HEK293 (cell line): ENCODE results near the gene LUZP2.

Source experiments
- CTCF ChIA-PET: fragments of 350-600 bp; formaldehyde crosslinking; extraction: SDS; loops from one replicate; lab custom pipeline; 2021; ENCODE audit warnings: antibody characterized with exemption; lab: Yijun Ruan, JAX
- POLR2A ChIA-PET: fragments of 300-600 bp; formaldehyde crosslinking; extraction: SDS; loops from one replicate; lab custom pipeline; 2020; ENCODE audit warnings: antibody characterized with exemption, inconsistent platforms; lab: Yijun Ruan, JAX
- H3K27ac ChIP-seq: fragments of 200-500 bp; sonication (Bioruptor generic); 2 replicates; pipeline ENCODE4 v1.5.1; 2014; ENCODE audit warnings: low read depth, low read length, control low read depth, inconsistent platforms; ENCODE audit errors: extremely low read depth
- H3K36me3 ChIP-seq, 2 experiments: fragments of 200-500 bp in 1 of 2; sonication (Bioruptor generic) in 1 of 2; 1 replicate in 1 of 2; 2 replicates in 1 of 2; pipeline ENCODE4 v1.5.1; 2014 to 2017; ENCODE audit warnings: inconsistent platforms in 2 of 2, low read length in 2 of 2; ENCODE audit not compliant: control insufficient read depth in 2 of 2, insufficient read depth in 1 of 2
- H3K4me1 ChIP-seq: fragments of 200-500 bp; sonication (Bioruptor generic); 2 replicates; pipeline ENCODE4 v1.5.1; 2014; ENCODE audit warnings: mild to moderate bottlenecking, low read length, inconsistent platforms; ENCODE audit not compliant: control insufficient read depth, insufficient read depth
- H3K4me3 ChIP-seq: 2 replicates; pipeline ENCODE4 v1.5.1; 2011; ENCODE audit warnings: low read depth, mild to moderate bottlenecking, control low read depth, low read length, moderate library complexity
- H3K9me3 ChIP-seq: fragments of 200-500 bp; sonication (Bioruptor generic); 2 replicates; pipeline ENCODE4 v1.5.1; 2014; ENCODE audit warnings: low read depth, low read length, inconsistent platforms; ENCODE audit not compliant: control insufficient read depth, insufficient read depth
- EGR2 ChIP-seq: fragments of 450-650 bp; formaldehyde crosslinking; IDR thresholded peaks from 2 replicates; pipeline ENCODE4 v1.5.1; 2016; ENCODE audit warnings: low read depth, missing biosample characterization, missing genetic modification characterization
- HOXC10 ChIP-seq: sonication (generic); formaldehyde crosslinking; IDR thresholded peaks from 2 replicates; pipeline ENCODE4 v1.8.1; 2023; ENCODE audit warnings: mild to moderate bottlenecking, missing genetic modification reagents
- MZF1 ChIP-seq: fragments of 450-650 bp; formaldehyde crosslinking; IDR thresholded peaks from 2 replicates; pipeline ENCODE4 v1.5.1; 2017; ENCODE audit warnings: missing biosample characterization, missing genetic modification characterization, borderline replicate concordance
- ZBTB1 ChIP-seq: fragments of 450-650 bp; formaldehyde crosslinking; IDR thresholded peaks from 2 replicates; pipeline ENCODE4 v1.5.1; 2016; ENCODE audit warnings: missing biosample characterization, missing genetic modification characterization
- ZBTB7A ChIP-seq: fragments of 450-650 bp; formaldehyde crosslinking; IDR thresholded peaks from 2 replicates; pipeline ENCODE4 v1.5.1; 2016; ENCODE audit warnings: low read depth, missing biosample characterization, missing genetic modification characterization
- ZNF132 ChIP-seq: fragments of 450-650 bp; formaldehyde crosslinking; IDR thresholded peaks from 2 replicates; pipeline ENCODE4 v1.5.1; 2017; ENCODE audit warnings: missing biosample characterization, missing genetic modification characterization, borderline replicate concordance
- ZNF221 ChIP-seq: fragments of 450-650 bp; formaldehyde crosslinking; IDR thresholded peaks from 2 replicates; pipeline ENCODE4 v1.5.1; 2017; ENCODE audit warnings: missing biosample characterization, missing genetic modification characterization, borderline replicate concordance
- ZNF274 ChIP-seq, 2 experiments: fragments of 200-500 bp in 1 of 2; fragments of 450-650 bp in 1 of 2; sonication (Bioruptor generic) in 1 of 2; formaldehyde crosslinking in 1 of 2; IDR thresholded peaks; 2 replicates each; pipeline versions ENCODE4 v1.5.1 to v1.6.1; 2014 to 2016; ENCODE audit warnings: borderline replicate concordance in 1 of 2, inconsistent platforms in 1 of 2, low read length in 1 of 2, missing biosample characterization in 1 of 2, missing genetic modification characterization in 1 of 2
- ZNF433 ChIP-seq: fragments of 450-650 bp; formaldehyde crosslinking; IDR thresholded peaks from 2 replicates; pipeline ENCODE4 v1.5.1; 2016; ENCODE audit warnings: missing biosample characterization, missing genetic modification characterization, low read depth
- ZNF544 ChIP-seq: fragments of 450-650 bp; formaldehyde crosslinking; IDR thresholded peaks from 2 replicates; pipeline ENCODE4 v1.5.0; 2017; ENCODE audit warnings: missing biosample characterization, missing genetic modification characterization
- ZNF549 ChIP-seq: fragments of 450-650 bp; IDR thresholded peaks from 2 replicates; pipeline ENCODE4 v1.5.1; 2018; ENCODE audit warnings: missing biosample characterization, missing genetic modification characterization, mild to moderate bottlenecking, inconsistent platforms, moderate library complexity
- ZNF621 ChIP-seq: fragments of 450-650 bp; formaldehyde crosslinking; IDR thresholded peaks from 2 replicates; pipeline ENCODE4 v1.5.1; 2017; ENCODE audit warnings: missing biosample characterization, missing genetic modification characterization
- TF ChIP-seq, protein P1 (sequence below): fragments of 450-650 bp; formaldehyde crosslinking; IDR thresholded peaks from 2 replicates; pipeline ENCODE4 v1.5.1; 2016; ENCODE audit warnings: missing biosample characterization, missing genetic modification characterization
- TF ChIP-seq, protein P2 (sequence below): fragments of 450-650 bp; IDR thresholded peaks from 2 replicates; pipeline ENCODE4 v1.5.1; 2018; ENCODE audit warnings: missing biosample characterization, mild to moderate bottlenecking, missing genetic modification characterization
- TF ChIP-seq, protein P3 (sequence below): fragments of 450-650 bp; formaldehyde crosslinking; IDR thresholded peaks from 2 replicates; pipeline ENCODE4 v1.5.1; 2016; ENCODE audit warnings: missing biosample characterization, missing genetic modification characterization
- TF ChIP-seq, protein P4 (sequence below): fragments of 450-650 bp; formaldehyde crosslinking; IDR thresholded peaks from 2 replicates; pipeline ENCODE4 v1.5.1; 2017; ENCODE audit warnings: missing biosample characterization, missing genetic modification characterization
- TF ChIP-seq, protein P5 (sequence below): fragments of 450-650 bp; formaldehyde crosslinking; IDR thresholded peaks from 2 replicates; pipeline ENCODE4 v1.5.1; 2016; ENCODE audit warnings: missing biosample characterization, missing genetic modification characterization
- TF ChIP-seq, protein P6 (sequence below): fragments of 450-650 bp; formaldehyde crosslinking; IDR thresholded peaks from 2 replicates; pipeline ENCODE4 v1.5.1; 2016; ENCODE audit warnings: missing biosample characterization, missing genetic modification characterization
- TF ChIP-seq, protein P7 (sequence below): IDR thresholded peaks from 2 replicates; pipeline ENCODE4 v1.6.1; 2011; ENCODE audit warnings: mild to moderate bottlenecking, low read depth, low read length, borderline replicate concordance

LUZP2 gene

DNA sequence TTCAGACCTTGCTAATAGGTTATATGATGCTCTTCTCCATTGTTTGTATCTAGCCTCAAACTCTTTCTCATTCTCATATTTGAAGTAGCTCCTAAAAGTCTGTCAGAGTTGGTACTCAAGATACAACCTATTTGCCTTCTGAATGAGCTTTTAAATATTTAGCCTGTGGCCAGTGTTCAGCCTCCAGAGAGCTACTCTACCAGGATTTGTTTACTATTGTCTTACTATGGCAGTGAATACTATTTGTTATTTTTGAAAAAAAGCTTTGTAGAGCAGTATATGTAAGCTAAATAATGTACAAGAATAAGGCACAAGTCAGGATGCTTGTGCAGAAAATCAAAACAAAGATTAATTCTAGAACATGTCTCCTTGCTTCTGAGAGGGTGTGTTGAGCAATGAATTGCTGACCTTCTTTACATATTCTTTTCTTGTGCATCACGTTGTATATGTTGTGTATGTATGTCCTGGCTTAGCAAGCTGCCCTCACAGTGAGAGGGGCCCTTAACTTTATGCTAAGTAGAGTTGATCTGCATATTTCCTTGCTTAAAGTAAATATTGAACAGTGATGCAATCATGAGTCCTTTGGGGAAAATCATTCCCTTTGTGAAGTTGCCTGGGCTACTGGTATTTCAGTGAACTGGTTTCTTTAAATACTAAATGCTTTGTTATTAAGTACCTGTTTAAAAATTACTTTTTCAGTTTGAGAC, 438.0 kb downstream of the LUZP2 start:
- no peaks in the 10 kb centered on the region for H3K4me1 ChIP-seq
- no peak for TF ChIP-seq ZNF433 (tag by site-specific recombination)
- TF ChIP-seq, protein P1, sequence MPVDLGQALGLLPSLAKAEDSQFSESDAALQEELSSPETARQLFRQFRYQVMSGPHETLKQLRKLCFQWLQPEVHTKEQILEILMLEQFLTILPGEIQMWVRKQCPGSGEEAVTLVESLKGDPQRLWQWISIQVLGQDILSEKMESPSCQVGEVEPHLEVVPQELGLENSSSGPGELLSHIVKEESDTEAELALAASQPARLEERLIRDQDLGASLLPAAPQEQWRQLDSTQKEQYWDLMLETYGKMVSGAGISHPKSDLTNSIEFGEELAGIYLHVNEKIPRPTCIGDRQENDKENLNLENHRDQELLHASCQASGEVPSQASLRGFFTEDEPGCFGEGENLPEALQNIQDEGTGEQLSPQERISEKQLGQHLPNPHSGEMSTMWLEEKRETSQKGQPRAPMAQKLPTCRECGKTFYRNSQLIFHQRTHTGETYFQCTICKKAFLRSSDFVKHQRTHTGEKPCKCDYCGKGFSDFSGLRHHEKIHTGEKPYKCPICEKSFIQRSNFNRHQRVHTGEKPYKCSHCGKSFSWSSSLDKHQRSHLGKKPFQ (tag by site-specific recombination), result no peak
- TF ChIP-seq, protein P2, sequence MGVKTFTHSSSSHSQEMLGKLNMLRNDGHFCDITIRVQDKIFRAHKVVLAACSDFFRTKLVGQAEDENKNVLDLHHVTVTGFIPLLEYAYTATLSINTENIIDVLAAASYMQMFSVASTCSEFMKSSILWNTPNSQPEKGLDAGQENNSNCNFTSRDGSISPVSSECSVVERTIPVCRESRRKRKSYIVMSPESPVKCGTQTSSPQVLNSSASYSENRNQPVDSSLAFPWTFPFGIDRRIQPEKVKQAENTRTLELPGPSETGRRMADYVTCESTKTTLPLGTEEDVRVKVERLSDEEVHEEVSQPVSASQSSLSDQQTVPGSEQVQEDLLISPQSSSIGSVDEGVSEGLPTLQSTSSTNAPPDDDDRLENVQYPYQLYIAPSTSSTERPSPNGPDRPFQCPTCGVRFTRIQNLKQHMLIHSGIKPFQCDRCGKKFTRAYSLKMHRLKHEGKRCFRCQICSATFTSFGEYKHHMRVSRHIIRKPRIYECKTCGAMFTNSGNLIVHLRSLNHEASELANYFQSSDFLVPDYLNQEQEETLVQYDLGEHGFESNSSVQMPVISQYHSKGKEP (tag by site-specific recombination), result no peak
- no peak for TF ChIP-seq ZBTB1 (tag by site-specific recombination)
- no peak for TF ChIP-seq ZNF549 (tag by site-specific recombination)
- H3K36me3 ChIP-seq, result no peaks in the 10 kb centered on the region
- ChIA-PET POLR2A (no interaction called here), CTCF (no interaction called here)
- no peak overlapping the region for H3K4me3 ChIP-seq
- H3K27ac ChIP-seq, result no peak overlapping the region
- H3K9me3 ChIP-seq, result no peaks in the 10 kb centered on the region

DNA sequence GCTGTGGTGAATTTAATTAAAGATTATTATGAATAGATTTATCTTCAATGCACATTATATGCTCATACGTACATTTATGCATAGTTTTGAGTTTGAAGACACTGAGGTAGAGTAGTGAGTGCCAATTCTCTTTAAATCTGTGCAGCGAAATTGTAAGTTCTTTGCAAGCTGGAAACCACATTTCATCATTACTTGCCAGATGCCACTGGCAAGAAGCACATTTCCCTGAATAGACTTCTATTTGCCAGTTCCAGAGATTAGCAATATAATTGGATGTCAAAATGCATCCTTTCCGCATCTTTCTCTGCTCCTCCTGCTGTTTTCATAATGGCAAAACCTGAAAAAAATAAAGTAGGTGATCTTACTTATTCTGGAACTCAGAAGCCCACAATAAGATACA, 448.0 kb downstream of the LUZP2 start:
- Histone ChIP-seq H3K27ac (no peak overlapping the region), H3K4me3 (no peak overlapping the region), H3K4me1 (no peaks in the 10 kb centered on the region), H3K9me3 (no peaks in the 10 kb centered on the region), H3K36me3 (no peaks in the 10 kb centered on the region)
- ChIA-PET CTCF (no interaction called here), POLR2A (no interaction called here)
- no peak for TF ChIP-seq ZNF544 (tag by site-specific recombination)
- no peak for TF ChIP-seq ZNF621 (tag by site-specific recombination)
- TF ChIP-seq, protein P3, sequence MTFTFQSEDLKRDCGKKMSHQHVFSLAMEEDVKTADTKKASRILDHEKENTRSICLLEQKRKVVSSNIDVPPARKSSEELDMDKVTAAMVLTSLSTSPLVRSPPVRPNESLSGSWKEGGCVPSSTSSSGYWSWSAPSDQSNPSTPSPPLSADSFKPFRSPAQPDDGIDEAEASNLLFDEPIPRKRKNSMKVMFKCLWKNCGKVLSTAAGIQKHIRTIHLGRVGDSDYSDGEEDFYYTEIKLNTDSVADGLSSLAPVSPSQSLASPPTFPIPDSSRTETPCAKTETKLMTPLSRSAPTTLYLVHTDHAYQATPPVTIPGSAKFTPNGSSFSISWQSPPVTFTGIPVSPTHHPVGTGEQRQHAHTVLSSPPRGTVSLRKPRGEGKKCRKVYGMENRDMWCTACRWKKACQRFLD (tag by site-specific recombination), result no peak
- no peak for TF ChIP-seq ZNF132 (tag by site-specific recombination)
- TF ChIP-seq ZNF274 (IDR thresholded peaks at IDR 0.05; ENCODE audit: low read length), result no peak
- TF ChIP-seq ZNF274 (tag by site-specific recombination; IDR thresholded peaks at IDR 0.05; ENCODE audit: borderline replicate concordance), result no peak
- TF ChIP-seq, protein P4, sequence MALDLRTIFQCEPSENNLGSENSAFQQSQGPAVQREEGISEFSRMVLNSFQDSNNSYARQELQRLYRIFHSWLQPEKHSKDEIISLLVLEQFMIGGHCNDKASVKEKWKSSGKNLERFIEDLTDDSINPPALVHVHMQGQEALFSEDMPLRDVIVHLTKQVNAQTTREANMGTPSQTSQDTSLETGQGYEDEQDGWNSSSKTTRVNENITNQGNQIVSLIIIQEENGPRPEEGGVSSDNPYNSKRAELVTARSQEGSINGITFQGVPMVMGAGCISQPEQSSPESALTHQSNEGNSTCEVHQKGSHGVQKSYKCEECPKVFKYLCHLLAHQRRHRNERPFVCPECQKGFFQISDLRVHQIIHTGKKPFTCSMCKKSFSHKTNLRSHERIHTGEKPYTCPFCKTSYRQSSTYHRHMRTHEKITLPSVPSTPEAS, result no peak
- TF ChIP-seq, protein P5, sequence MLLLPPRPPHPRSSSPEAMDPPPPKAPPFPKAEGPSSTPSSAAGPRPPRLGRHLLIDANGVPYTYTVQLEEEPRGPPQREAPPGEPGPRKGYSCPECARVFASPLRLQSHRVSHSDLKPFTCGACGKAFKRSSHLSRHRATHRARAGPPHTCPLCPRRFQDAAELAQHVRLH, result no peak
- TF ChIP-seq ZNF221 (tag by site-specific recombination), result no peak
- no peak for TF ChIP-seq MZF1 (tag by site-specific recombination)
- TF ChIP-seq ZBTB7A, result no peak
- TF ChIP-seq, protein P6, sequence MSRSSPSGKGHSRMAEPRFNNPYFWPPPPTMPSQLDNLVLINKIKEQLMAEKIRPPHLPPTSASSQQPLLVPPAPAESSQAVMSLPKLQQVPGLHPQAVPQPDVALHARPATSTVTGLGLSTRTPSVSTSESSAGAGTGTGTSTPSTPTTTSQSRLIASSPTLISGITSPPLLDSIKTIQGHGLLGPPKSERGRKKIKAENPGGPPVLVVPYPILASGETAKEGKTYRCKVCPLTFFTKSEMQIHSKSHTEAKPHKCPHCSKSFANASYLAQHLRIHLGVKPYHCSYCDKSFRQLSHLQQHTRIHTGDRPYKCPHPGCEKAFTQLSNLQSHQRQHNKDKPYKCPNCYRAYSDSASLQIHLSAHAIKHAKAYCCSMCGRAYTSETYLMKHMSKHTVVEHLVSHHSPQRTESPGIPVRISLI (tag by site-specific recombination), result no peak
- TF ChIP-seq, protein P7, sequence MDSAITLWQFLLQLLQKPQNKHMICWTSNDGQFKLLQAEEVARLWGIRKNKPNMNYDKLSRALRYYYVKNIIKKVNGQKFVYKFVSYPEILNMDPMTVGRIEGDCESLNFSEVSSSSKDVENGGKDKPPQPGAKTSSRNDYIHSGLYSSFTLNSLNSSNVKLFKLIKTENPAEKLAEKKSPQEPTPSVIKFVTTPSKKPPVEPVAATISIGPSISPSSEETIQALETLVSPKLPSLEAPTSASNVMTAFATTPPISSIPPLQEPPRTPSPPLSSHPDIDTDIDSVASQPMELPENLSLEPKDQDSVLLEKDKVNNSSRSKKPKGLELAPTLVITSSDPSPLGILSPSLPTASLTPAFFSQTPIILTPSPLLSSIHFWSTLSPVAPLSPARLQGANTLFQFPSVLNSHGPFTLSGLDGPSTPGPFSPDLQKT, result no peak
- TF ChIP-seq HOXC10 (CRISPR knock-in tag), result no peak
- no peak for TF ChIP-seq EGR2
